ENCODE data around the gene RASSF7.

DNA sequence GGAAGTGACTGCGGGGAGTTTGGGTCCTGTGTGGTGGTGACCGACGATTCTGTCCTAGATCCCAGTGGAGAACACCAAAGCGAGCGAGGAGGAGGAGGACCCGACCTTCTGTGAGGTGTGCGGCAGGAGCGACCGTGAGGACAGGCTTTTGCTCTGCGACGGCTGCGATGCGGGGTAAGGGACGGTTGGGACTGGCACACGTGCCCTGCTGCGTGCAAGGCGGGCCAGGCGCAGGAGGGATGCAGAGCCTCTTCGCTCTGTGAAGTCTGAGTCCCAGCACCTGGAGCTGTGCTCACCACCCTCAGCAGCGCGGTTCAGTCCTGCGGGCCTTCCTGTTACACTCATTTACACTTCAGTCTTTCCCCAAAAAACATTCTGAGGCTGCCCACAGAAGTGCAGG is 31.7 kb downstream of the RASSF7 start:
- TF ChIP-seq, protein P1, sequence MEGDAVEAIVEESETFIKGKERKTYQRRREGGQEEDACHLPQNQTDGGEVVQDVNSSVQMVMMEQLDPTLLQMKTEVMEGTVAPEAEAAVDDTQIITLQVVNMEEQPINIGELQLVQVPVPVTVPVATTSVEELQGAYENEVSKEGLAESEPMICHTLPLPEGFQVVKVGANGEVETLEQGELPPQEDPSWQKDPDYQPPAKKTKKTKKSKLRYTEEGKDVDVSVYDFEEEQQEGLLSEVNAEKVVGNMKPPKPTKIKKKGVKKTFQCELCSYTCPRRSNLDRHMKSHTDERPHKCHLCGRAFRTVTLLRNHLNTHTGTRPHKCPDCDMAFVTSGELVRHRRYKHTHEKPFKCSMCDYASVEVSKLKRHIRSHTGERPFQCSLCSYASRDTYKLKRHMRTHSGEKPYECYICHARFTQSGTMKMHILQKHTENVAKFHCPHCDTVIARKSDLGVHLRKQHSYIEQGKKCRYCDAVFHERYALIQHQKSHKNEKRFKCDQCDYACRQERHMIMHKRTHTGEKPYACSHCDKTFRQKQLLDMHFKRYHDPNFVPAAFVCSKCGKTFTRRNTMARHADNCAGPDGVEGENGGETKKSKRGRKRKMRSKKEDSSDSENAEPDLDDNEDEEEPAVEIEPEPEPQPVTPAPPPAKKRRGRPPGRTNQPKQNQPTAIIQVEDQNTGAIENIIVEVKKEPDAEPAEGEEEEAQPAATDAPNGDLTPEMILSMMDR (IDR thresholded peaks at IDR 0.05): no peak
- TF ChIP-seq POLR2A (IDR thresholded peaks at IDR 0.05): no peak

Measured in lower leg skin (tissue), 3 donors.